Effector memory CD8-positive, alpha-beta T cell (primary cell): Measurements from ENCODE around the gene SIDT1.
A peak's percentile ranks its signal among the peaks of the same experiment; 100 is the strongest.

ENCODE experiments used
- ATAC-seq: fragments of 150-1000 bp; cut with Tn5 transposase; replicated peaks from 2 replicates; pipeline ENCODE4 v1.10.0; 2021; ENCODE audit warnings: mild to moderate bottlenecking, moderate library complexity
- DNase-seq, 3 experiments: peaks; one replicate each; pipeline ENCODE4 v3.0.0; 2021
- H3K27ac Mint-ChIP-seq, 2 donors: one replicate each; pipeline ENCODE4 v1.8.0; 2022; ENCODE audit warnings: mild to moderate bottlenecking in 2 of 2, mixed read lengths in 2 of 2, moderate library complexity in 2 of 2
- H3K27me3 Mint-ChIP-seq, 2 donors: one replicate each; pipeline ENCODE4 v1.8.0; 2022; ENCODE audit warnings: mixed read lengths in 2 of 2
- H3K36me3 Mint-ChIP-seq: one replicate; pipeline ENCODE4 v1.8.0; 2022; ENCODE audit warnings: mild to moderate bottlenecking, moderate library complexity, mixed read lengths; ENCODE audit not compliant: insufficient read depth
- H3K4me1 Mint-ChIP-seq, 2 donors: one replicate each; pipeline ENCODE4 v1.8.0; 2022; ENCODE audit warnings: low read depth in 2 of 2, mixed read lengths in 2 of 2
- H3K4me3 Mint-ChIP-seq, 2 donors: one replicate each; pipeline ENCODE4 v1.8.0; 2022; ENCODE audit warnings: mild to moderate bottlenecking in 2 of 2, mixed read lengths in 2 of 2, moderate library complexity in 2 of 2
- H3K9me3 Mint-ChIP-seq, 2 donors: one replicate each; pipeline ENCODE4 v1.8.0; 2022; ENCODE audit warnings: mixed read lengths in 2 of 2

SIDT1 gene

GRCh38 chr3:113663761-113664160 lies 131.4 kb downstream of the SIDT1 start:
- peaks cover 79% of the 10 kb centered on the region for H3K36me3 Mint-ChIP-seq
- H3K27me3 Mint-ChIP-seq = no peaks in the 10 kb centered on the region
- H3K4me3 Mint-ChIP-seq = no peak overlapping the region
- H3K27ac Mint-ChIP-seq = no peak overlapping the region
- H3K9me3 Mint-ChIP-seq = no peaks in the 10 kb centered on the region
- peaks cover 10 to 11% of the 10 kb centered on the region in 2 donors for H3K4me1 Mint-ChIP-seq
- no peak for ATAC-seq
- no peak for DNase-seq

DNA sequence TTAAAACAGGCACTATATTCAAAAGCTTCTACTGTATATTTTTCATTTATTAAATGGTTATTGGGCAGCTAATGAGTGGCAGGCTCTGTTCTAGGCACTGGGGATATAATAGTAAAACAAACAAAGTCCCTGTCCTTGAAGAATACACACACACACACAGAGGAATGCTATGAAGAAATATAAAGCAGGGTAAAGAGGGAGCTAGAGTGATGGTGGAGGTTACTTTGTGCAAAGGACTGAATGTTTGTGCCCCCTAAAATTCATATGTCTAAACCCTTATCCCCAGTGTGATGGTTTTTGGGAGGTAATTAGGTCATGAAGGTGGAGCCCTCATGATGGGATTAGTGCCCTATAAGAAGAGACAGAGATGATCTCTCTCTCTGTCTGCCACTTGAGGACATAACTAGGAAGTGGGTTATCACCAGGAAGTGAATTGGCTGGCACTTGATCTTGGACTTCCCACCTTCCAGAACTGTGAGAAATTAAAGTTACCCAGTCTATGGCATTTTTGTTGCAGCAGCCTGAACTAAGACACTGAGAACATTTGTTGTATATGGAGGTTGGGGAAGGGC lies 132.3 kb downstream of the SIDT1 start:
- Mint-ChIP-seq H3K36me3 (peaks cover 77% of the 10 kb centered on the region), H3K9me3 (no peaks in the 10 kb centered on the region), H3K4me1 (peaks cover 9 to 12% of the 10 kb centered on the region in 2 donors), H3K27me3 (no peaks in the 10 kb centered on the region), H3K4me3 (no peak overlapping the region), H3K27ac (no peak overlapping the region)
- ATAC-seq = peak; percentile 16
- DNase-seq = no peak

DNA sequence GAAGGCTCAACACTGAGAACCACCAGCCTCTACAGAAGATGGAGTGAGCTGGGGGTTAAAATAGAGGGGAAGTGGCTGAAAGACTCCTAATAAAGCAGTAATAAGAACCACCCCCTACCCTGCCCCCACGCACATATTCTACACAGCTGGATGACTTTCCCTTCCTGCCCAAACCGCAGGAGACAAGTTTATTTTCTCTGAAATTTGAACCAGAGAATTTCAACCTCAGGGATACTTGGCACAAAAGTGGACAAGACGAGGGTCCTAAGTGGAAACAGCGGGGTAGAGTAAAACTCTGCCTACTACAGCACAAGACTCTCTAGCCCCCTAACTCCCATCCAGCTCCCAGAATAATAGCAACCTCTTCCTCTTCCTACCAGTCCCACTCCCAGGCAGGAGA lies 135.7 kb downstream of the SIDT1 start:
- peaks cover 53% of the 10 kb centered on the region for H3K36me3 Mint-ChIP-seq
- H3K4me3 Mint-ChIP-seq = no peak overlapping the region
- DNase-seq = no peak
- no peaks in the 10 kb centered on the region for H3K9me3 Mint-ChIP-seq
- ATAC-seq = no peak
- H3K4me1 Mint-ChIP-seq = peaks cover 9 to 15% of the 10 kb centered on the region in 2 donors
- H3K27me3 Mint-ChIP-seq = no peaks in the 10 kb centered on the region
- peak overlapping the region in 1 of 2 donors; percentile 49 for H3K27ac Mint-ChIP-seq

- Mint-ChIP-seq H3K4me3 (no peak overlapping the region), H3K27me3 (no peaks in the 10 kb centered on the region), H3K27ac (no peak overlapping the region), H3K4me1 (peaks cover 4 to 21% of the 10 kb centered on the region in 2 donors), H3K9me3 (no peaks in the 10 kb centered on the region), H3K36me3 (peaks cover 38% of the 10 kb centered on the region)
- DNase-seq (no peak), ATAC-seq (no peak)
Observed at GRCh38 chr3:113673593-113673992, 141.2 kb downstream of the SIDT1 start.

GRCh38 chr3:113676261-113676660 lies 143.9 kb downstream of the SIDT1 start:
- H3K27ac Mint-ChIP-seq = no peak overlapping the region
- ATAC-seq (no peak), DNase-seq (no peak)
- peaks cover 31% of the 10 kb centered on the region for H3K36me3 Mint-ChIP-seq
- H3K27me3 Mint-ChIP-seq = no peaks in the 10 kb centered on the region
- no peaks in the 10 kb centered on the region for H3K9me3 Mint-ChIP-seq
- H3K4me3 Mint-ChIP-seq = no peak overlapping the region
- peaks cover 4 to 24% of the 10 kb centered on the region in 2 donors for H3K4me1 Mint-ChIP-seq

GRCh38 chr3:113677737-113678136 lies 145.4 kb downstream of the SIDT1 start:
- DNase-seq (no peak), ATAC-seq (no peak)
- H3K27ac Mint-ChIP-seq = peak overlapping the region in 1 of 2 donors; percentile 17
- no peaks in the 10 kb centered on the region for H3K9me3 Mint-ChIP-seq
- H3K36me3 Mint-ChIP-seq = peaks cover 22% of the 10 kb centered on the region
- no peaks in the 10 kb centered on the region for H3K27me3 Mint-ChIP-seq
- H3K4me1 Mint-ChIP-seq = peaks cover 4 to 27% of the 10 kb centered on the region in 2 donors
- no peak overlapping the region for H3K4me3 Mint-ChIP-seq

DNA sequence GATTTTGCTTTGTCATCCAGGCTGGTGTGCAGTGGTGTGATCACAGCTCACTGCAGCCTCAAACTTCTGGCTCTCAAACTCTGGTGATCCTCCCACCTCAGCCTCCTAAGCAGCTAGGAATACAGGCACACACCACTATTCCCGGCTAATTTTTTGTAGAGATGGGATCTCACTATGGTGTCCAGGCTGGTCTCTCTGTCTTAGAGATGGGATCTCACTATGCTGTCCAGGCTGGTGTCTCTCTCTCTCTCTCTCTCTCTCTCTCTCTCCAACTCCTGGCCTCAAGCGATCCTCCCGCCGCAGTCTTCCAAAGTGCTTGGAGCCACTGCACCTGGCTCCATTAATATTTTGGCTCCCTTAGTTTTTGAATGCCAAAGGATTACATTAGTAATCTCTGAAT lies 146.4 kb downstream of the SIDT1 start:
- Mint-ChIP-seq H3K4me1 (peaks cover 4 to 32% of the 10 kb centered on the region in 2 donors), H3K4me3 (no peak overlapping the region), H3K27me3 (no peaks in the 10 kb centered on the region), H3K27ac (no peak overlapping the region), H3K36me3 (peaks cover 18% of the 10 kb centered on the region), H3K9me3 (no peaks in the 10 kb centered on the region)
- no peak for DNase-seq
- ATAC-seq = no peak
